Measurements from ENCODE around the gene NPHP3.

DNA sequence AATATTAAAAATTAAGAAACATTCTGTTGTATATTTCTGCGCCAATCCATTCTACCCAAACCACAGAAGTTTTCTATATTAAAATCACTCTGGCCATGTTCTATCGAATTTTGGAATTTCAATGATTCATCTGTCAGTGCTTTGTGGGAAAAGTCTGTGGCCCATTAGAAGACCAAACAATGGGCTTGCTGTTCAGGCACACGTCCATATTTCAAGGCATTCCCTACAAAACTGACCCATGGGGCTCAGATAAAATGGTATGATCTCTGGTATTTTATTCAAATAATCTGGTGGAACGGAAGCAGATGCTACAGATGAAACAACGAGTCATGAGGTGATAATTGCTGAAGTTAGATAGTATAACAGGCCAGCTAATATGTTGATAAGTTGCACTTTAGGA, 12.4 kb downstream of the NPHP3 start:
- TF ChIP-seq CTCF (IDR thresholded peaks at IDR 0.05) (no peak), ZFX (IDR thresholded peaks at IDR 0.05; ENCODE audit: borderline replicate concordance) (no peak)
